GM18499 (cell line): ENCODE measurements around the gene NCOA3.
"Not testable (repeated sequence)": the region's sequence is repeated elsewhere in the genome, so short reads cannot be mapped to it uniquely, and the experiment has no call there.

Experiments
- ATAC-seq: cut with Tn5 transposase; IDR thresholded peaks from one replicate; pipeline ENCODE4 v1.9.1; 2021; ENCODE audit warnings: moderate number of reproducible peaks; ENCODE audit not compliant: insufficient read depth, unreplicated experiment

NCOA3 gene

DNA sequence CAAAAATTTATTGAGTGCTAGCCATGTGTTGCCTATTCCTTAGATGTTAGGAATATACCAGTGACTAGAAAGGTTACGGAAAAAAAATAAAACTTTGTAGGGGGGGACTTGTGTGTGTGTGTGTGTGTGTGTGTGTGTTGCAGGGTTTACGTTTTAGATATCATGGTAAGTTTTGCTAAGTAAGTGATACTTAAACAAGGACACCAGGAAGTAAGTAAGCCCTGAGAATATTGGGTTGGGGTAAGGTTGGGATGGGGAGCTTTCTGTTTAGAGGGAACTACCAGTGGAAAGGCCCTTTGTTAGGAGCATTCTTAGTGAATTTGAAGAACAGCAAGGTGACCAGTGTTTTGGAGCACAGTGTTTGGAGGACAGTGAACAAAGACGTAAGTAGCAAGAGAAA is 30.3 kb downstream of the NCOA3 start:
- ATAC-seq, result no peak

DNA sequence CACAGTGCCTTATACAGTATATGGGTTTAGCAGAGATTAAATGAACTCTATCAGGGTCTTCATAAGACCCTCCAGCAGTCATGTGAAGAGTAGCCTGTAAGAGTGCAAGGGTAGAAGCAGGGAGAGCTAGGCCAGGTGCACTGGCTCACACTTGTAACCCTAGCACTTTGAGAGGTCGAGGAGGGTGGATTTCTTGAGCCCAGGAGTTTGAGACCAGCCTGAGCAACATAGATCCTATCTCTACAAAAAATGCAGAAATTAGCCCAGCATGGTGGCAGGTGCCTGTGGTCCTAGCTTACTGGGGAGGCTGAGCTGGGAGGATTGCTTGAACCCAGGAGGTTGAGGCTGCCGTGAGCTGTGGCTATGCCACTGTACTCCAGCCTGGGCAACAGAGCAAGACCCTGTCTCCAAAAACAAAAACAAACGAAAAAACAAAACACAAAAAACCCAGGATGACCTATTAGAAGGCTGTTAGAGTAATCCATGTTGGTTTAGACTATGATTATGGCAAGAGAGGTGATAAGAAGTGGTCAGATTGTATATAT is 31.9 kb downstream of the NCOA3 start:
- ATAC-seq, result no peak

DNA sequence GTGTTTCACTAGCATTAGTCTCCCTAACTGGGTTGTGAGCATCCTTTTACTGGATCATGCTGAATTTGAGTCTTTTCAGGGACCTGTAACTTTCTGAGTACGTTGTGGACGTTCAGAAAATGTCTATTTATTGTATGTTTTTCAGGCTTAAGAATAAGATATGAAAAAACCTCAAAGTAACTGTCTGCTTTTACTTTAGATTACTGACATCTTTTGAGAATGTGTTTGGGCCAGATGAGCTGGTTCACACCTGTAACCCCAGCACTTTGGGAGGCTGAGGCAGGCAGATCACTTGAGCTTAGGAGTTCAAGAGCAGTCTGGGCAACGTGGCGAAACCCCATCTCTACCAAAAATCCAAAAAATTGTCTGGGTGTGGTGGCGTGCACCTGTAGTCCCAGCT is 32.7 kb downstream of the NCOA3 start:
- ATAC-seq, result no peak

DNA sequence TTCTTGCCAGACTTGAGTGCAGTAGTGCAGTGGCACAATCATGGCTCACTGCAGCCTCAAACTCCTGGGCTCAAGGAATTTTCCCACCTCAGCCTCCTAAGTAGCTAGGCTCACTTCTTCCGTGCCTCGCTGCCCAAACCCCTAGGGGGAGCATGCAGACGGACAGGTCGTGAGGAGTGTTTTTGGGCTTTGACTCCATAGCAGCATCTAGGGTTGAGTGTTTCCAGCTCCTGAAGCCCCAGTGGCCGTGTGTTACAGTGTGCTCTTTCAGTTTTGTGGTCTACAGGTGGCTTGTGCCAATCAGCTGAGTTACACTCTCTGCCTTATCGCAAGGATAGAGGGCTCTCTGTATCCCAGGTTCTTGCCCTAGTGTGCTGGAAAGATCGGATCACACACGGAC is 33.4 kb downstream of the NCOA3 start:
- no peak for ATAC-seq

DNA sequence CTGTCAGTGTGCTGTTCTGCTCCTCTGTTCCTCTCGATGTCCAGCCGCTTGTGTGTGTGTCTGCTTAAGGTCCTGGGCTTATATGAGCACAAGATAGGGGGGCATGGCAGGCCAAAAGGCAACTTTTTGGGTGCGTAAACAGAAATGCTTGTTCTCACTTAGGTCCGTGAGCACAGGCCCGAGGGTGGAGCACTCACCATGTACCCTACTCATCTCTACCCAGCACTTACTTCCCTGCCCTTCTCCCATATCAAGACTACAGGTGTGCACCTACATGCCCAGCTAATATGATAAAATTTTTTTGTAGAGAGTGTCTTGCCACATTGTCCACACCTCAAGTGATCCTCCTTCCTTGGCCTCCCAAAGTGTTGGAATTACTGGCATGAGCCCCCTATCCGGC is 34.3 kb downstream of the NCOA3 start:
- ATAC-seq, result no peak

DNA sequence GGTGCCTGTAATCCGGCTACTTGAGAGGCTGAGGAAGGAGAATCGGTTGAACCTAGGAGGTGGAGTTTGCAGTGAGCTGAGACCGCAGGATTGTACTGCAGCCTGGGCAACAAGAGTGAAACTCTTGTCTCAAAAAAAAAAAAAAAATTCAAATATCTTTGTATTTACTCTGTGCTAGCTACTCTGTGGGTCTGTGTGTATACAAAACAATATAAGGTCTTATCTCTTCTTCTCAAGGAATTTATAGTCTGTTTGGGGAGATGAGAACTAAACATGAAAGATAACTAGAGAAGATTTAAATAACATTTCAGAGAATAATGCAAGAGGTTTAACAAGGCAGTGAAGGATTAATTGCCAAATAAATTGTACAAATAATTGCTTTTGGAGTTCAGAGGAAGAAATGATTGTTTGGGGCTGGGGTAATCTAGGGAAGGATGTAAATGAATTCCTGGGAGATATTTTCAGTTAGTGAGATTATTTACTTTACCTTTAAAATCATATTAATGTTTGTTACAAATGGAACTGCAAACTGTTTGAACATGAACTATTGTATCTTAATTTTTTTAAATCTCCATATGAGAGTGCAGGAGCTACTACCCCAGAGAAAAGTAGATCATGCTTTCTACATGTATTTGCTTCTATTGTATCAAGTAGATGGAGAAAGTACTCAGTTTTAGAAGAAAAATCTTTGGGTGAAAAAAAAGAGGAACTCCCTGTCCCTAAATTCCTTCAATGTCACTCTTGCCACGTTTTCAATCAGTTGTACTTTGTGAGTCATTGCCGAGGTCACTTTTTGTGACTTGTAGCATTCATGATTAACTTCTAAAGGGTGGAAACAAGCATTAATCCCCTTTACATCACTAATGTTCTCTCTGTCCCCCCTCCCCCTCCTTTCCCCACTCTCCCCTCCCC is 39.0 kb downstream of the NCOA3 start:
- no peak for ATAC-seq

DNA sequence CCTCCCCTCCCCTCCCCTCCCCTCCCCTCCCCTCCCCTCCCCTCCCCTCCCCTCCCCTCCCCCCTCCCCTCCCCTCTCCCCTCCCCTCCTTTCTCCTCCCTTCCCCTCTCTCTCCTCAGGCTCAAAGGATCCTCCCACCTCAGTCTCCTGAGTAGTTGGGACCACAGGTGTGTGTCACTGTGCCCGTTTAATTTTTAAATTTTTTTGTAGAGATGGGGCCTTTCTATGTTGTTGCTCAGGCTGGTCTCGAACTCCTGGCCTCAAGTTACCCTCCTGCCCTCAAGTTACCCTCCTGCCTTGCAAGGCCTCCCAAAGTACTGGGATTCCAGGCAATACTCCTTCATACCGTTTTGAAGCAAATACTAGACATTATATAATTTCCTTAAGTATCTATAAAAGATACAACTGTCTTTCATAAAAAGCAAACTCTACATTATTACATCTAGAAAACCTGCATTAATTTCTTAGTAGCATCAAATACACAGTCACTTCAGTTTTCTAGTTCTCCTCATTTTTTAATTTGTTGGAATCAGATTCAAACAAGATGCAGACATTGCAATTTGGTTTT is 39.8 kb downstream of the NCOA3 start:
- ATAC-seq, result no peak

DNA sequence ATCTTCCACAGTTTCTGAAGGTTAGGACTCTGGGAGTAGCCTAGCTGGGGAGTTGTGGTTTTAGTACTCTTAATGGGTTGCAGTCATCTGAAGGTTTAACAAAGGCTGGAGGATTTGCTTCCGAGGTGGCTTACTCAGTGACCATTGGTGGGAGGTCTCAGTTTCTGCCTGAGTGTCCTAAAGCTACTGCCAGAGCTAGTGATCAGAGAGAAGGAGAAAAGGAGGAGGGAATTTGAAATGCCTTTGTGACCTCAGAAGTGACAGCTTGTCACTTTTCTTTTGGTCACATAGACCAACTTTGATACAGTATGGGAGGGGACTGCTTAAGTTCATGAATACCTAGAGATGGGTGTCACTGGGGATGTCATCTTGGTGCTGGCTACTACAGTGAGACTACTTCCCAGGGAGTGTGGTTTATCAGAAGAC is 41.3 kb downstream of the NCOA3 start:
- no peak for ATAC-seq

DNA sequence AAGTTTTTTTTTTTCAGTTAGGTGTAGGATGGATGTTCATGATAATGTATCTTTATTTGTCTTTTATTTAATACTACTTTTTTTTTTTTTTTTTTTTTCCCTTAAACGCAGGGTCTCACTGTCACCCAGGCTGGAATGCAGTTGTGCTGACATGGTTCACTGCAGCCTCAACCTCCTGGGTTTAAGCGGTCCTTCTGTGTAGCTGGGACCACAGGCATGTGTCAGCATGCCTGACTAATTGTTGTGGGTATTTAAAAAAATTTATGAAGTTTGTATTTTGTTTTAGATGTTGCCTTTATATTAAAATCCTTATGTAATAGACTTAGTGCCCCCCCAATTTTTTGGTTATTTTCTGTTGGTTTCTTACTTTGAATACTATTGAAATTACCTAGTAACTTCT is 42.6 kb downstream of the NCOA3 start:
- no peak for ATAC-seq

DNA sequence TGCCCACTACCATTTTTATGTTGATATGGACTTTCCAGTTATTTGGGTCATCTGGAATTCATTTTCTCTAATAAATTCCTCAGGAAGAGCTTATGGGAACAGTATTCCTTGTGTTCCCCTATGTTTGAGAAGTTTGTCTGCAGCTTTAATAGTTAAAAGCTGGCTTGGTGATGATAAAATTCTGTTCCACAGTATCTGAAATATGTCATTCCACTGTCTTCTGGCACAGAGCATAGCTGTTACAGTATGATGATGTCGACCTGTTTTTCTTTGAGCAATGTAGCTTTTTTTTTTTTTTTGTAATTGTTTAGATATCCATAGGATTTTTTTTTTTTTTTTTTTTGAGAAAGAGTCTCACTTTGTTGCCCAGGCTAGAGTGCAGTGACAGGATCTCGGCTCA is 43.2 kb downstream of the NCOA3 start:
- no peak for ATAC-seq

DNA sequence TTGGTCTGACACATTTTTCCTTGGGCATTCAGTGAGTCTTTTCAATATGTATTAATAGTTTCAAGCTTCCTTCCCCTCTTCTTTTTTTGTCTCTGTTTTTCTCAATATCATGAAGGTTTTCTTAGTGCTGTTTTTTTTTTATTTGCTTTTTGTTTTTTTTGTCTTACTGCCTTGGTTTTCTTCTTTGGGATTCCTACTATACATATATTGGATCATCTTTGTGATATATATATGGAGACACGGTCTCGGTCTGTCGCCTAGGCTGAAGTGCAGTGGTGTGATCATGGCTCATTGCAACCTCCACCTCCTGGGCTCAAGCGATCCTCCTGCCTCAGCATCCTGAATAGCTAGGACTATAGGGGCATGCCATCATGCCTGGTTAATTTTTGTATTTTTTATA is 43.8 kb downstream of the NCOA3 start:
- ATAC-seq, result no peak

DNA sequence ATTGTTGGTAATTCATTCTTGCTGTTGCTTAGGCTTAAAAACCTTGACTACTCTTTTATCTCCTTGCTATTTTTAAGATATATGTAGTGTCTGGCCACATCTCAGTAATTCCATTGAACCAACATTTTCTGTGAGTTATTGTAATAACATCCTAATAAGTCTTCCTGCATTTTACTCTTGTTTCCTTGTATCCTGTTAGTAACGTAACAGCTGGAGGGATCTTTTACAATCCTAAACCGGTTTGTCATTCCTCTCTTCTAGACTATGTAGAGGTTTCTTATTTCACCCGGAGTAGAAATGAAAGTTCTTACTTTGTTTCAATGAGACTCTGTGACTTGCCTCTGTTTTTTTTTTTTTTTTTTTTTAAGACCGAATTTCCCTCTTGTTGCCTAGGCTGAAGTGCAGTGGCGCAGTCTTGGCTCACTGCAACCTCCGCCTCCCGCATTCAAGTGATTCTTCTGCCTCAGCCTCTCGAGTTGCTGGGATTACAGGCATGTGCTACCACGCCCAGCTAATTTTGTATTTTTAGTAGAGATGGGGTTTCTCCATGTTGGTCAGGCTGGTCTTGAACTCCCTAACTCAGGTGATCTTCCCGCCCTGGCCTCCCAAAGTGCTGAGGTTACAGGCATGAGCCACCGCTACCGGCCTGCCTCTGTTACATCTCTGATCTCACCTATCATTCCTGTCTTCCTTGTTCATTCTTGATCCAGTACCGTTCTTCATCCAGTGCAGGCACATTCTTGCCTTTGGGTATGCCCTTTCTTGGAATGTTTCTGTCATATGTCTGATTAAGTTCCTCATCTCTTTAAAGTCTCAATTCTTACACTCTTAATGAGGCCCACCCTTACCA is 44.7 kb downstream of the NCOA3 start:
- ATAC-seq, result no peak

DNA sequence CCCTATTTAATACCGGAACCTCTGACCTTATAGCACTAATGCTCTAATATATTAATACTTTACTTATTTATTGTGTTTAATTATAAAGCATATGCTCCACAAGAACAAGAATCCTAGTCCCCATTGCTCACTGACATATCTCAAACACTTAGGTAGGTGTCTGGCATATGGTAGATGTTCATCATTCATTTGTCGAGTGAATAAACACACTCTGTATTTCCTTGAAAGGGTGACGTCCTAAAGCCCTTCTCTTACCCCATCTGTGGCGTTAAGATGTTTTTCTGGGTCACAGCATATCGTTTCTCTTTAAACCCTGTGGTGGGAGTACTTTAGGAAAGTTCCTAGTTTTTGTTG is 45.3 kb downstream of the NCOA3 start:
- ATAC-seq, result no peak

DNA sequence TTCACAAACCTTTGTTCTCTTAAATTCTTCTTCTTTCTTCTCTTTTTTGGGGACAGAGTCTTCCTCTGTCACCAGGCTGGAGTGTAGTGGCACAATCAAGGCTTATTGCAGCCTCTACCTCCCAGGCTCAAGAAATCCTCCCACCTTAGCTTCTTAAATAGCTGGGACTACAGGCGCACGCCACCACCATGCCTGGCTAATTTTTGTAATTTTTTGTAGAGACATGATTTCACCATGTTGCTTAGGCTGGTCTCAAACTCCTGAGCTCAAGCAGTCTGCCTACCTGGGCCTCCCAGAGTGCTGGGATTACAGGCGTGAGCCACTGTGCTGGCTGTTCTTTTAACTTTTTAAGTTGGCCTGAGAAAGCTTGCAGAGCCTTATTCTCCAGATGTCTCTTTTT is 48.0 kb downstream of the NCOA3 start:
- no peak for ATAC-seq

DNA sequence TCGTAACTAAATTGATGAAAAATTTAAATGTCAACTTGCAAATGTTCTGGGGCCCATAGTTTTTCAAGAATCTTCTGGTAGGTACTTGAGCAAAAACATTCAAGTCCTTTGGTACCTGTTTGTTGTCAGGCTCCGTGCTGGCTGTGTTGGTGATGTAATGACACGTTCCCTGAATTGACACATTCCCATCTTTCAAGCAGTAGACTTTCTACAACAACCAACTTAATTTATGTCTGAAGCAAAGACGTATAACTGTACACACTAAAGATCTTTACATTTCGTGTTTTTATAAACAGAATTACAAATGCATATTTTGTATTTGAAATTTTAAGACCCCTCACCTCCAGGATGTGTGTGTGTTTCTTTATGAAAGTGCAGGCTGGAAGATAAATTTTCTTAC is 49.5 kb downstream of the NCOA3 start:
- no peak for ATAC-seq

DNA sequence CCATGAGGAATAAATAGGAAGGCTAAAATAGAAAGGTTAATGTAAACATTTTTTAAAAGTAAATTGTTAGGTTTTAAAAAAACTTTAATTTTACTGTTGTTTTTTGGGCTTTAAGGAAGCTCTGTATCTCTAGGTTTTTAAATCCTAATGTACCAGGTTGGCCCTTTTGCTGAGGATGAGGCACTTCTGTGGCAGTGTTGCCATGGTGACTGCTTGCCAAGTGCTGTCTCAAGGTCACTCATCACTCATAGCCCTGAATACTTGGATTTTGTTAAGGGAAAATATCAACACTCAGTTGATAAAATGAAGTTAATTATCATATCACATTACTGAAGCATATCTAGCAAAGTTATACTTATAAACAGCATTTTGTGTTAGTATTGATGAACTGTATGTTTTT is 50.2 kb downstream of the NCOA3 start:
- ATAC-seq, result no peak

DNA sequence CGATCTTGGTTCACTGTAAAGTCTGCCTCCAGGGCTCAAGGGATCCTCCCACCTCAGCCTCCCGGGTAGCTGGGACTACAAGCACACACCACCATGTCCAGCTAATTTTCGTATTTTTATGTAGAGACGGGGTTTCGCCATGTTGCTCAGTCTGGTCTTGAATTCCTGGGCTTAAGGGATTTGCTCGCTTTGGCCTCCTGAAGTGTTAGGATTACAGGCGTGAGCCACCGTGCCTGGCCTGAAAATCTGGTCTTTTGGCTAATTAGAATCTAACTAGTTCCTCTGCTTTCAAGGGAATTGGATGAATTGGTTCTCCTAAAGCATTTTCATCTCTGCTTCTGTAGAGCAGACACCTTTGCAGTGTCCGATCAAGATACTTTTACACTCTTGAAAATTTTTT is 51.3 kb downstream of the NCOA3 start:
- no peak for ATAC-seq

DNA sequence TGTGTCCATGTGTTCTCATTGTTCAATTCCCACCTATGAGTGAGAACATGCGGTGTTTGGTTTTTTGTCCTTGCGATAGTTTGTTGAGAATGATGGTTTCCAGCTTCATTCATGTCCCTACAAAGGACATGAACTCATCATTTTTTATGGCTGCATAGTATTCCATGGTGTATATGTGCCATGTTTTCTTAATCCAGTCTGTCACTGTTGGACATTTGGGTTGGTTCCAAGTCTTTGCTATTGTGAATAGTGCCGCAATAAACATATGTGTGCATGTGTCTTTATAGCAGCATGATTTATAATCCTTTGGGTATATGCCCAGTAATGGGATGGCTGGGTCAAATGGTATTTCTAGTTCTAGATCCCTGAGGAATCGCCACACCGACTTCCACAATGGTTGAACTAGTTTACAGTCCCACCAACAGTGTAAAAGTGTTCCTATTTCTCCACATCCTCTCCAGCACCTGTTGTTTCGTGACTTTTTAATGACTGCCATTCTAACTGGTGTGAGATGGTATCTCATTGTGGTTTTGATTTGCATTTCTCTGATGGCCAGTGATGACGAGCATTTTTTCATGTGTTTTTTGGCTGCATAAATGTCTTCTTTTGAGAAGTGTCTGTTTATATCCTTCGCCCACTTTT is 52.0 kb downstream of the NCOA3 start:
- not testable (repeated sequence) for ATAC-seq

DNA sequence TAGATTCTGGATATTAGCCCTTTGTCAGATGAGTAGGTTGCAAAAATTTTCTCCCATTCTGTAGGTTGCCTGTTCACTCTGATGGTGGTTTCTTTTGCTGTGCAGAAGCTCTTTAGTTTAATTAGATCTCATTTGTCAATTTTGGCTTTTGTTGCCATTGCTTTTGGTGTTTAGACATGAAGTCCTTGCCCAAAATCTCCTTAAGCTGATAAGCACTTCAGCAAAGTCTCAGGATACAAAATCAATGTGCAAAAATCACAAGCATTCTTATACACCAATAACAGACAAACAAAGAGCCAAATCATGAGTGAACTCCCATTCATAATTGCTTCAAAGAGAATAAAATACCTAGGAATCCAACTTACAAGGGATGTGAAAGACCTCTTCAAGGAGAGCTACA is 52.6 kb downstream of the NCOA3 start:
- not testable (repeated sequence) for ATAC-seq

DNA sequence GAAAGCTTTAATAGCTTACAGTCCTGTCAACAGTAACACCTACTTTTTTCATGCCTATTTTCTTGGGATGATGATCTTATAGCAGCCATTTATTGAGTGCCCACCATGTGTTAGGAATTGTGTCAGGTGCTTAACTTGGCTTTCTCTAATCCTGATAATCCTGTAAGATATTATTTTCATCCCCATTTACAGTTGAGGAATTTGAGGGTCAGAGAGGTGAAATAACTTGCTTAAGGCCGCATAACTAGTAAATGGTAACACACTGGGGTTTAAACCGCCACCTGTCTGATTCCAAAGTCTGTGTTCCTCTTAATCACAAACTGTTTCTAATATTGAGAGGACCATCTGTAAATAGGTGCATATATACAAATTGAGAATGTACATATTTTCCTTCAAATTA is 55.5 kb downstream of the NCOA3 start:
- no peak for ATAC-seq
